GM06990 (cell line): ENCODE measurements around the gene VAV2.

Experiments
- DNase-seq: peaks from one replicate; pipeline ENCODE4 v3.0.0-alpha.2; 2011; ENCODE audit not compliant: insufficient read length; ENCODE audit errors: extremely low read depth
- H3K27me3 ChIP-seq: replicated peaks from 2 replicates; pipeline ENCODE4 v1.6.0; 2011; ENCODE audit warnings: low read length; ENCODE audit not compliant: control insufficient read depth, insufficient read depth
- H3K36me3 ChIP-seq: 2 replicates; pipeline ENCODE4 v1.5.1; 2011; ENCODE audit warnings: low read length; ENCODE audit not compliant: control insufficient read depth, insufficient read depth
- H3K4me3 ChIP-seq: replicated peaks from 2 replicates; pipeline ENCODE4 v1.5.1; 2011; ENCODE audit warnings: low read depth, mild to moderate bottlenecking, control low read depth, low read length
- TF ChIP-seq, protein P1 (sequence below): IDR thresholded peaks from 2 replicates; pipeline ENCODE4 v1.5.1; 2011; ENCODE audit warnings: low read length, control low read depth, mild to moderate bottlenecking, inconsistent platforms; ENCODE audit not compliant: insufficient read depth, poor library complexity, severe bottlenecking

The VAV2 gene

DNA sequence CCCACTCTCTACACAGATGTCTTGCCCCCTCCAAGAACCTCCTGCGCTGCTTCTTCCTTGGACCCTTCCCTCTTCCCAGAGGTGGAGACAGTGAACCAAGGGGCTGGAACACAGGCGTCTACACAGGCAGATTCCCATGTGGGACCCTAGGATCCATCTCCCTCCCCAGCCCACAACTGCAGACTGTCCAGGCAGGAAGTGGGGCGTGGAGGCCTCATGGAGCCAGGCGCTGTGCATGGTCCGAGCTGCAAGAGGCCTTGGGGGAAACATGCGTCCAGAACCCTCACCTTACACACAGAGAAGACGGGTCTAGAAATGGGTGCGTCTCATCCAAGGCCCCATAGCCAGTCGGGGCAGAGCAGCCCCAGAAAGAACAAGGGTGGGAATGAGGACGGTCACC is 117.5 kb downstream of the VAV2 start:
- Histone ChIP-seq H3K36me3 (no peaks in the 10 kb centered on the region; the same call in 1 of the 2 replicates), H3K27me3 (no peaks in the 10 kb centered on the region), H3K4me3 (no peak overlapping the region)
- TF ChIP-seq, protein P1, sequence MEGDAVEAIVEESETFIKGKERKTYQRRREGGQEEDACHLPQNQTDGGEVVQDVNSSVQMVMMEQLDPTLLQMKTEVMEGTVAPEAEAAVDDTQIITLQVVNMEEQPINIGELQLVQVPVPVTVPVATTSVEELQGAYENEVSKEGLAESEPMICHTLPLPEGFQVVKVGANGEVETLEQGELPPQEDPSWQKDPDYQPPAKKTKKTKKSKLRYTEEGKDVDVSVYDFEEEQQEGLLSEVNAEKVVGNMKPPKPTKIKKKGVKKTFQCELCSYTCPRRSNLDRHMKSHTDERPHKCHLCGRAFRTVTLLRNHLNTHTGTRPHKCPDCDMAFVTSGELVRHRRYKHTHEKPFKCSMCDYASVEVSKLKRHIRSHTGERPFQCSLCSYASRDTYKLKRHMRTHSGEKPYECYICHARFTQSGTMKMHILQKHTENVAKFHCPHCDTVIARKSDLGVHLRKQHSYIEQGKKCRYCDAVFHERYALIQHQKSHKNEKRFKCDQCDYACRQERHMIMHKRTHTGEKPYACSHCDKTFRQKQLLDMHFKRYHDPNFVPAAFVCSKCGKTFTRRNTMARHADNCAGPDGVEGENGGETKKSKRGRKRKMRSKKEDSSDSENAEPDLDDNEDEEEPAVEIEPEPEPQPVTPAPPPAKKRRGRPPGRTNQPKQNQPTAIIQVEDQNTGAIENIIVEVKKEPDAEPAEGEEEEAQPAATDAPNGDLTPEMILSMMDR: no peak
- no peak for DNase-seq

DNA sequence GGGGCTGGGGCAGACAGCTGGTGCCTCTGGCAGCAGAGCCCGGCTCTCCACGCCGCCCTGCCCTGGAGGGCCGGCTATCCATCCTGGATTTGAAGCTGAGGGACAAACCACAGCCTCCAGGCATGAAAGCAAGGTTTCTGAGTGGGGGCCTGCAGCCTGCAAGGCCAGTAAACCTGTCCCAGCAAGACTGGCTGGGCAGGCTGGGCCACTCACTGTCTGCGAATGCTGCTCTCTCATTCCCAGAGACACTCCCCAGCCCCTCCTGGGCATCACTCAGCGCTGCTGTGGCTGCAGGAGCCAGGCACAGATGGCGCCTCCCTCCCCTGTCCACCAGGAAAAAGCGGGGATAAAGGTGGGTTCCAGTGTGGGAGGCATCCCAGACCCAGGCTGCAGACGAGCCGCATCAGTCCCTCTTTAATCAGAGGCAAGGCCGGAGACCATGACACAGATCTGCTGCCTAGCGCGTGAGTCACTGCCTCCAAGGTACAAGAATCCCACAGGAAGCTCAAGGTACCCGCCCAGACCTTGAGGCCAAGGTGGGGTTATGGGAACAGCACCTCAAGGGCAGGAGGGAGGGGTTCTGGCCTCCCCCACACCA is 118.0 kb downstream of the VAV2 start:
- TF ChIP-seq, protein P1: no peak
- DNase-seq: no peak
- H3K27me3 ChIP-seq: no peaks in the 10 kb centered on the region

DNA sequence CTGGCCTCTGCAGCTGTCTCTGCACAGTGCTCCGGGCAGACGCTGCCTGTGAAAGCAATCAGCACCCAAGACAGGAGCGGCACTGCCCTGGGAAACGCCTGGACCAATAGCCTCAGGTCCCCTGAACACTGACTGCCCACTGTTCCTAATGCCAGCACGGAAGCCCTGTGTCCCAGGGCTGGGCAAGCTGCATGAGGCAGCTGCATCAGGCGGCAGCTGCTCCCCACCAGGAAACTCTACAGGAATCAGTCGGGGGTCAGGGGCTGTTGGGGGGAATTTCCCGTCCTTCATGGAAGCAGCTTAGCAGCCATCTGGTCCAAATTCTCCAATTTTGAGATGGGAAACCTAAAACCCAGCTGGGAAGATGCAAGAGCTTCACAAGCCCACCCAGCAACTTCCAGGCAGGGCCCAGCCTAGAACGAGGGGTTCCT is 118.6 kb downstream of the VAV2 start:
- DNase-seq: no peak
- H3K27me3 ChIP-seq: no peaks in the 10 kb centered on the region
- peaks cover under 1% of the 10 kb centered on the region for H3K36me3 ChIP-seq
- TF ChIP-seq, protein P1: no peak
- H3K4me3 ChIP-seq: no peak overlapping the region

More for the DNA sequence above, 118.0 kb downstream of the VAV2 start:
- Histone ChIP-seq H3K36me3 (no peaks in the 10 kb centered on the region; the same call in 1 of the 2 replicates), H3K4me3 (no peak overlapping the region)

DNA sequence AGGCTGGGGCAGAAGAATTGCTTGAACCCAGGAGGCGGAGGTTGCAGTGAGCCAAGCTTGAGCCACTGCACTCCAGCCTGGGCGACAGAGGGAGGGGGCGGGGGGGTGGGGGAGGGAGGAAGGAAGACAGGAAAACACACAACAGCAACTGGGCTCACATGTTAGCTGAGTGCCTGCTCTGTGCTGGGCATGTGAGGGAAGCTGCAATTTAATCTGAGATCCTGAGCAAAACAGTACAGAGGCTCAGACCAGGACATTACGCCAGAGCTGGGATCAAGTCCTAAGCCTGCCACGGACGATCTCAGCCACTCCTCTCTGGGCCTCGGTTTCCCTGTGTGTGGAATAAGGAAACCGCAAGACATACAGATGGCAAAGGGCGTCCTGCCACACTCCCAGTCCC is 119.1 kb downstream of the VAV2 start:
- Histone ChIP-seq H3K4me3 (no peak overlapping the region), H3K36me3 (peaks cover 1% of the 10 kb centered on the region), H3K27me3 (no peaks in the 10 kb centered on the region)
- DNase-seq: no peak
- TF ChIP-seq, protein P1: no peak

DNA sequence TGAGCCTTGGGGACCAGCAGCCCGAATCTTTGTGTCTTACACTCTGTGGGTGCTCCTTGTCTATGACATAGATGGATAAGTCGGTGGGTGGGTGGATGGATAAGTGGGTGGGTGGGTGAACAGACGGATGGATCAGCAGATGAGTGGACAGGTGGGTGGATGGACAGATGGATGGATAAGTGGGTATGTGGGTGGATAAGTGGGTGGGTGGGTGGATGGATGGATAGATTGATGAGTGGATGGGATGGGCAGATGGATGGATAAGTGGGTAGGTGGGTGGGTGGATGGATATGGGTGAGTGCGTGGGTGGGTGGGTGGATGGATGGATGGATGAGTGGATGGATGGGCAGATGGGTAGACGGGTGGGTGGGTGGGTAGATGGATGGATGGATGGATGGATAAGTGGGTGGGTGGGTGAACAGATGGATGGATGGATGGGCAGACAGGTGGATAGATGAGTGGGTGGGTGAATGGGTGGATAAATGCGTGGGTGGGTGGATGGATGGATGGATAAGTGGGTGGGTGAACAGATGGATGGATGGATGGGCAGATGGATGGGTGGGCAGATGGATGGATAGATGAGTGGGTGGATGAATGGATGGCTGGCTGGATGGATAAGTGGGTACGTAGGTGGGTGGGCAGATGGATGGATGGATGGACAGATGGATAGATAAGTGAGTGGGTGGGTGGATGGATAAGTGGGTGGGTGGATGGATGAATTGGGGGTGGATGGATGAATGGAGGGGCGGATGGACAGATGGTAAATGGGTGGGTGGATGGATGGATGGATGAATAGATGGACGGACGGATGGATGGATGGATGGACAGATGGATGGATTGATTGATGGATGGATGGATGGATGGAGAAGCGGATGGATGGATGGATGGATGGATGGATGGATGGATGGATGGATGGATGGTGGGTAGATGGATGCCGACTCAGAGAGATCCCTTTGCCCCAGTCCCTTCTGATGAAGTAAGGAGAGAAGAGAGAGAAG is 121.2 kb downstream of the VAV2 start:
- Histone ChIP-seq H3K36me3 (peaks cover 5% of the 10 kb centered on the region), H3K4me3 (no peak overlapping the region), H3K27me3 (no peaks in the 10 kb centered on the region)
- TF ChIP-seq, protein P1: no peak
- DNase-seq: no peak
